ENCODE results near the gene ATAD2B. TPM values are rescaled to one million over a fixed set of nuclear protein-coding genes. Genes with fewer than 3 reads are reported as not detected.
"Not testable (repeated sequence)": the region's sequence is repeated elsewhere in the genome, so short reads cannot be mapped to it uniquely, and the experiment has no call there.

ATAD2B gene
- total RNA-seq, 4 donors from 2014 or later, result 28.8 to 81.9 (median 31.8) TPM

DNA sequence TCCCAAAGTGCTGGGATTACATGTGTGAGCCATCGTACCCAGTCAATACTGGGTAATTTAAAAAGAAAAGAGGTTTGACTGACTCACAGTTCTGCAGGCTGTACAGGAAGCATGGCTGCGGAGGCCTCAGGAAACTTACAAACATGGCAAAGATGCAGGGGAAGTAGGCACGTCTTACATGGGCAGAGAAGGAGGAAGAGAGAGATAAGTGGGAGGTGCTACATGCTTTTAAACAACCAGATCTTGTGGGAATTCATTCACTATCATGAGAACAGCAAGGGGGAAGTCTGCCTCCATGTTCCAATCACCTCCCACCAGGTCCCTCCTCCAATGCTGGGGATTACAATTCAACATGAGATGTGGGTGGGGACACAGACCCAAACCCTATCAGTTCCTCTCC is 192.5 kb downstream of the ATAD2B start:
- H3K4me3 ChIP-seq, result no peak overlapping the region
- TF ChIP-seq POLR2AphosphoS5 (IDR thresholded peaks at IDR 0.05) (no peak), EP300 (IDR thresholded peaks at IDR 0.05) (no peak), POLR2A (IDR thresholded peaks at IDR 0.05) (no peak)
- TF ChIP-seq, protein P1, sequence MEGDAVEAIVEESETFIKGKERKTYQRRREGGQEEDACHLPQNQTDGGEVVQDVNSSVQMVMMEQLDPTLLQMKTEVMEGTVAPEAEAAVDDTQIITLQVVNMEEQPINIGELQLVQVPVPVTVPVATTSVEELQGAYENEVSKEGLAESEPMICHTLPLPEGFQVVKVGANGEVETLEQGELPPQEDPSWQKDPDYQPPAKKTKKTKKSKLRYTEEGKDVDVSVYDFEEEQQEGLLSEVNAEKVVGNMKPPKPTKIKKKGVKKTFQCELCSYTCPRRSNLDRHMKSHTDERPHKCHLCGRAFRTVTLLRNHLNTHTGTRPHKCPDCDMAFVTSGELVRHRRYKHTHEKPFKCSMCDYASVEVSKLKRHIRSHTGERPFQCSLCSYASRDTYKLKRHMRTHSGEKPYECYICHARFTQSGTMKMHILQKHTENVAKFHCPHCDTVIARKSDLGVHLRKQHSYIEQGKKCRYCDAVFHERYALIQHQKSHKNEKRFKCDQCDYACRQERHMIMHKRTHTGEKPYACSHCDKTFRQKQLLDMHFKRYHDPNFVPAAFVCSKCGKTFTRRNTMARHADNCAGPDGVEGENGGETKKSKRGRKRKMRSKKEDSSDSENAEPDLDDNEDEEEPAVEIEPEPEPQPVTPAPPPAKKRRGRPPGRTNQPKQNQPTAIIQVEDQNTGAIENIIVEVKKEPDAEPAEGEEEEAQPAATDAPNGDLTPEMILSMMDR (IDR thresholded peaks at IDR 0.05), result no peak
- H3K9me3 ChIP-seq, result no peaks in the 10 kb centered on the region
- H3K27me3 ChIP-seq, result no peaks in the 10 kb centered on the region
- 74% methylated on average over 3 of the region's 3 CpGs for WGBS
- no peak for DNase-seq (ENCODE audit: low spot score in 2 of 2)
- no peak overlapping the region for H3K27ac ChIP-seq
- H3K4me1 ChIP-seq, result no peaks in the 10 kb centered on the region
- peaks cover 11% of the 10 kb centered on the region for H3K36me3 ChIP-seq

DNA sequence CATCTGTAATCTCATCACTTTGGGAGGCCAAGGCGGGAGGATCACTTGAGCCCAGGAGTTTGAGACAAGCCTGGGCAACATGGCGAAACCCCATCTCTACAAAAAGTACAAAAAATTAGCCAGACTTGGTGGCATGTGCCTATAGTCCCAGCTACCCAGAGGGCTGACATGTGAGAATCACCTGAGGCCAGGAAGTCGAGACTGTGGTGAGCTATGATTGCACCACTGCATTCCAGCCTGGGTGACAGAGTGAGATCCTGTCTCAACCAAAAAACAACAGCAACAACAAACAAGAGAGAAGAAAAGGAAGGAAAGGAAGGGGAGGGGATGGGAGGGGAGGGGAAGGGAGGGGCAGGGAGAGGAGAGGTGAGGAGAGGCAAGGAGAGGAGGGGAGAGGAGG is 203.9 kb downstream of the ATAD2B start:
- not testable (repeated sequence) for DNase-seq (ENCODE audit: low spot score in 2 of 2); H3K4me3 ChIP-seq; H3K27me3 ChIP-seq; H3K4me1 ChIP-seq; H3K27ac ChIP-seq; H3K9me3 ChIP-seq
- peaks cover 30% of the 10 kb centered on the region for H3K36me3 ChIP-seq
- 91% methylated on average over 3 of the region's 3 CpGs for WGBS

DNA sequence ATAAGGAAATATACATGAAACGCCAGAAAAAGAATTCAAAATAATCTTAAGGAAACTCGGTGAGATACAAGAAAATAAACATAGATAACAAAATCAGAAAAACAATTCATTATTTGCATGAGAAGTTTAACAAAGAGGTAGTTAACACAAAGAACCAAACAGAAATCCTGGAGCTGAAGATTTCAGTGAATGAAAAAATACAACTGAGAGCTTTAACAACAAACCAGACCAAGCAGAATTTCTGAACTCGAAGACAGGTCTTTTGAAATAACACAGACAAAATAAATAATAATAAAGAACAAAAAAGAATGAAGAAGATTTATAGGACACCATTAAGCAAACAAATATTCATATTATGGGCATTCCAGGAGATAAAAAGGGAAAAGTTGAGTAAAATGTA is 204.7 kb downstream of the ATAD2B start:
- H3K36me3 ChIP-seq, result peaks cover 30% of the 10 kb centered on the region
- H3K9me3 ChIP-seq, result peaks cover 4% of the 10 kb centered on the region
- DNase-seq (ENCODE audit: low spot score in 2 of 2), result no peak
- 96% methylated on average over 3 of the region's 3 CpGs for WGBS
- H3K27me3 ChIP-seq, result no peaks in the 10 kb centered on the region
- peaks cover 8% of the 10 kb centered on the region for H3K4me1 ChIP-seq
- TF ChIP-seq, protein P1 (IDR thresholded peaks at IDR 0.05), result no peak
- TF ChIP-seq EP300 (IDR thresholded peaks at IDR 0.05) (no peak), POLR2A (IDR thresholded peaks at IDR 0.05) (no peak), POLR2AphosphoS5 (IDR thresholded peaks at IDR 0.05) (no peak)
- no peak overlapping the region for H3K4me3 ChIP-seq
- no peak overlapping the region for H3K27ac ChIP-seq

DNA sequence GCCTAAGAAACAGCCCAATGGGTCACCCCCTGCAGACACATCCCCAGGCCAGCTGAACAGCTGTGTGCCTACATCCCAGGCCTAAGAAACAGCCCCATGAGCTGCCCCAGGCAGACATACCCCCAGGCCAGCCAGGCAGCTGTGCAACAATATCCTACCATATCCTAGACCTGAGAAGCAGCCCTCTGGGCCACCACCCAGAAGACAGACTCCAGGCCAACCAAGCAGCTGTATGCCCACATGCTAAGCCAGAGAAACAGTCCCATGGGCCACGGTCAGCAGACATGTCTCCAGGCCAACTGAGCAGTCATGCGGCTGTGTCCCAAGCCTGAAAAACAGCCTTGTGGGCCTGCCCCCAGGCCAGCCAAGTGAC is 205.5 kb downstream of the ATAD2B start:
- no CpG with 5 or more reads among the region's 2 CpGs for WGBS
- H3K27me3 ChIP-seq, result no peaks in the 10 kb centered on the region

DNA sequence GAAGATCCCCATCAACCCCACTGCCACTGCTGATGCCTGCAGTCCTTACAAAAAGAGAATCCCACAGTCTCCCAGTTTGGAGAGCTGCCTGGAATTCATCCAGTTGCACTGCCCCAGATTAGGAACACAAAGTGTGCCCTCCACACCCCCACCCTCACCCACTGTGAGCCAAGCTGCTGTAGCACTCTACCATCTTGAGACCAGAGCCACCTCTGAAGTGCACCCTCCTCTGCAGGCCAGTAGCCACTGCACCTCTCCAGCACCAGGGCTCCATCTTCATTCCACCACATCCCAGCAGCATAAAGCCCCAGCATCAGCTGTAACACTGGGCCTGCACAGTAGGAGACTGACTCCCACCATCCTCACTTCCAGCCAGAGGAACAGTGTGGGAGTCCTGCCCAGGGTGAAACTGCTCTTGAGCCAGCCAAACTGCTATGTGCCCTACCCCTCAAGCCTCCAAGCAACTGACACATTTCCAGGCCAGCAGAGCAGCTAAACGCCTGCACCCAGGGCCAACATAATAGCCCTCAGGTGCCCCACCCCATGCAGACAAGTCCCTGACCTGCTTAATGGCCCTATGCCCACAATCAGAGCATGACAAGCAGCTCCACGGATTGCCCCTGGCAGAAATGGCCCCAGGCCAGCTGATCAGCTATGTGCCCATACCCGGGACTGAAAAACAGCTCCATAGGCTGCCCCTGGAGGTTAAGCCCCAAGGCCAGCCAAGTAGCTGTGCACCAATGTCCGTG is 206.0 kb downstream of the ATAD2B start:
- no peak overlapping the region for H3K27ac ChIP-seq
- no peaks in the 10 kb centered on the region for H3K27me3 ChIP-seq
- TF ChIP-seq POLR2AphosphoS5 (IDR thresholded peaks at IDR 0.05), result no peak
- TF ChIP-seq, protein P1 (IDR thresholded peaks at IDR 0.05), result no peak
- TF ChIP-seq POLR2A (IDR thresholded peaks at IDR 0.05), result no peak
- TF ChIP-seq EP300 (IDR thresholded peaks at IDR 0.05), result no peak
- 68% methylated on average over 3 of the region's 4 CpGs for WGBS
- peaks cover 8% of the 10 kb centered on the region for H3K4me1 ChIP-seq
- no peak overlapping the region for H3K4me3 ChIP-seq
- no peak for DNase-seq (ENCODE audit: low spot score in 2 of 2)
- peaks cover 4% of the 10 kb centered on the region for H3K9me3 ChIP-seq
- peaks cover 23% of the 10 kb centered on the region for H3K36me3 ChIP-seq

More for the DNA sequence above, 205.5 kb downstream of the ATAD2B start:
- Histone ChIP-seq H3K4me3 (no peak overlapping the region), H3K27ac (no peak overlapping the region), H3K36me3 (peaks cover 27% of the 10 kb centered on the region), H3K9me3 (peaks cover 4% of the 10 kb centered on the region), H3K4me1 (peaks cover 8% of the 10 kb centered on the region)
- TF ChIP-seq POLR2AphosphoS5 (IDR thresholded peaks at IDR 0.05), result no peak
- TF ChIP-seq, protein P1 (IDR thresholded peaks at IDR 0.05), result no peak
- no peak for TF ChIP-seq EP300 (IDR thresholded peaks at IDR 0.05)
- TF ChIP-seq POLR2A (IDR thresholded peaks at IDR 0.05), result no peak
- no peak for DNase-seq (ENCODE audit: low spot score in 2 of 2)
